Omental fat pad (tissue), 4 donors: ENCODE results near the gene TCP1. TPM values are rescaled to one million over a fixed set of nuclear protein-coding genes. Genes with fewer than 3 reads are reported as not detected.

ENCODE experiments used
- ATAC-seq: fragments of 150-250 bp; one replicate; pipeline ENCODE4 v1.9.1; 2016; ENCODE audit warnings: mild to moderate bottlenecking, moderate library complexity; ENCODE audit not compliant: low FRiP score
- DNase-seq: peaks from one replicate; pipeline ENCODE4 v3.0.0-alpha.2; 2019; ENCODE audit warnings: low spot score
- CTCF ChIP-seq, 3 donors: fragments of 450-650 bp; IDR thresholded peaks; one replicate each; pipeline ENCODE4 v1.5.1; 2016 to 2017; ENCODE audit warnings: antibody characterized with exemption in 3 of 3, mild to moderate bottlenecking in 3 of 3, moderate library complexity in 2 of 3
- total RNA-seq, 4 donors: library from RNA; depleted of rRNA; stranded (reverse); fragments of >200 nt; gene quantifications; one replicate each; pipeline ENCODE4 v1.1.0, GENCODE V29; 2016

TCP1 gene
- total RNA-seq, 4 donors from 2014 or later = 146 to 248 (median 192) TPM

GRCh38 chr6:159815410-159815809, 26.0 kb upstream of the TCP1 start:
- DNase-seq (no peak), ATAC-seq (no peak)
- no peak for TF ChIP-seq CTCF (IDR thresholded peaks at IDR 0.05)

- no peak for TF ChIP-seq CTCF (IDR thresholded peaks at IDR 0.05)
- DNase-seq = no peak
- no peak for ATAC-seq
Measured at GRCh38 chr6:159813781-159814180, 24.4 kb upstream of the TCP1 start.

GRCh38 chr6:159809149-159809548, 19.7 kb upstream of the TCP1 start:
- ATAC-seq (no peak), DNase-seq (no peak)

GRCh38 chr6:159808647-159809046, 19.2 kb upstream of the TCP1 start:
- no peak for ATAC-seq
- no peak for TF ChIP-seq CTCF (IDR thresholded peaks at IDR 0.05)

More at GRCh38 chr6:159809149-159809548, 19.7 kb upstream of the TCP1 start:
- no peak for TF ChIP-seq CTCF (IDR thresholded peaks at IDR 0.05)

GRCh38 chr6:159807150-159807858, 17.9 kb upstream of the TCP1 start:
- ATAC-seq (peak; percentile 65), DNase-seq (no peak)
- TF ChIP-seq CTCF (IDR thresholded peaks at IDR 0.05) = no peak

More at GRCh38 chr6:159808647-159809046, 19.2 kb upstream of the TCP1 start:
- DNase-seq = no peak

- DNase-seq (no peak), ATAC-seq (no peak)
- no peak for TF ChIP-seq CTCF (IDR thresholded peaks at IDR 0.05)
Measured at GRCh38 chr6:159806021-159806458, 16.6 kb upstream of the TCP1 start.

GRCh38 chr6:159805440-159806020, 16.1 kb upstream of the TCP1 start:
- DNase-seq (no peak), ATAC-seq (no peak)
- TF ChIP-seq CTCF (IDR thresholded peaks at IDR 0.05) = no peak
